Epidermal melanocyte (primary cell): ENCODE measurements around the gene RSRC2.
A peak's percentile ranks its signal among the peaks of the same experiment; 100 is the strongest.
"Not testable (repeated sequence)": the region's sequence is repeated elsewhere in the genome, so short reads cannot be mapped to it uniquely, and the experiment has no call there.

Source experiments
- DNase-seq: peaks from one replicate; pipeline ENCODE4 v3.0.0; 2011; ENCODE audit warnings: low spot score; ENCODE audit not compliant: insufficient read length

The RSRC2 gene, protein sequence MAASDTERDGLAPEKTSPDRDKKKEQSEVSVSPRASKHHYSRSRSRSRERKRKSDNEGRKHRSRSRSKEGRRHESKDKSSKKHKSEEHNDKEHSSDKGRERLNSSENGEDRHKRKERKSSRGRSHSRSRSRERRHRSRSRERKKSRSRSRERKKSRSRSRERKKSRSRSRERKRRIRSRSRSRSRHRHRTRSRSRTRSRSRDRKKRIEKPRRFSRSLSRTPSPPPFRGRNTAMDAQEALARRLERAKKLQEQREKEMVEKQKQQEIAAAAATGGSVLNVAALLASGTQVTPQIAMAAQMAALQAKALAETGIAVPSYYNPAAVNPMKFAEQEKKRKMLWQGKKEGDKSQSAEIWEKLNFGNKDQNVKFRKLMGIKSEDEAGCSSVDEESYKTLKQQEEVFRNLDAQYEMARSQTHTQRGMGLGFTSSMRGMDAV

GRCh38 chr12:122526683-122527477 lies at the start of gene RSRC2, which contains the start of gene KNTC1:
Gene RSRC2 (minus strand): TSS chr12:122526936. CDS start chr12:122526853, 83 bp downstream.
Gene KNTC1 (plus strand): TSS chr12:122527249. CDS start chr12:122530064, 2,815 bp downstream.
- peak; percentile 94 for DNase-seq

GRCh38 chr12:122571821-122572220 lies 45.1 kb upstream of the RSRC2 start:
- no peak for DNase-seq

DNA sequence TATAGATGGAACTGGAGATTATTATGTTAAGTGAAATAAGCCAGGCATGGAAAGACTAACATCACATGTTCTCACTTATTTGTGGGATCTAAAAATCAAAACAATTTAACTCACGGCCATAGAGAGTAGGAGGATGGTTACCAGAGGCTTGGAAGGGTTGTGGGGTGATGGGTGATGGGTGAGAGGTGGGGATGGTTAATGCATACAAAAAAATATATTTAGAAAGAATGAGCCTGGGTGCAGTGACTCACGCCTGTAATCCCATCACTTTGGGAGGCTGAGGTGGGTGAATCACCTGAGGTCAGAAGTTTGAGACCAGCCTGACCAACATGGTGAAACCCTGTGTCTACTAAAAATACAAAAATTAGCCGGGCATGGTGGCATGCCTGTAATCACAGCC lies 43.3 kb upstream of the RSRC2 start:
- not testable (repeated sequence) for DNase-seq

DNA sequence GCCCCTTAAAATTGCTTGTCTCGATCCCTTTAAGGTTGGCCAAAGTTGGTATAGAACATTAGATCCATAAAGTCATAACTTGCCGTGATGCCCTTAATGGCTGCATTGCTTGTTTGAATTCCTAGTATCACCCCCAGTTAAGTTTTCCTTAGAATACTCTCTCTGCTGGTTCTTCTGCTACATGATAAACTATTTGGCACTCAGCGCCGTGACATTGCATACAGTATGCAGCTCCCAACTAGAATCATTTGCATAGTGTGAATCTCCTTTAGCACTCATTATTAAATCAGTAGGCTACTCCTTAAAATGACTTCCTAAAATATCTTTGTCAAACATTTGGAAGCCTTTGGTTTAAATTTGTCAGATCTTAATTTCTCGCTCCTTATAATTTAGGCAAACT lies 42.6 kb upstream of the RSRC2 start:
- no peak for DNase-seq

- not testable (repeated sequence) for DNase-seq
Measured at GRCh38 chr12:122566816-122567215, 40.1 kb upstream of the RSRC2 start.

GRCh38 chr12:122563361-122563760 lies 36.6 kb upstream of the RSRC2 start:
- DNase-seq: no peak

DNA sequence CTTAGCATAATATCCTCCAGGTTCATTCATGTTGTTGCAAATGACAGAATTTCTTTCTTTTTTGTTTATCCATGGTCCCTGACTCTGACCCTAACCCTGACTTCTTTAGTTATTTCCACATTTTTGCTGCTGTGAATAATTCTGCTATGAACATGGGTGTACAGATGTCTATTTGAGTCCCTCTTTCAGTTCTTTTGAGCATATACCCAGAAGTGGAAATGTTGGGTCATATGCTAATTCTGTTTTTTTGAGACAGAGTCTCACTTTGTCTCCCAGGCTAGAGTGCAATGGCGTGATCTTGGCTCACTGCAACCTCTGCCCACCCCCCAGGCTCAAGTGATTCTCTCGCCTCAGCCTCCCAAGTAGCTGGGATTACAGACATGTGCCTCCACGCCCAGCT lies 33.4 kb upstream of the RSRC2 start:
- no peak for DNase-seq

GRCh38 chr12:122558745-122559641 lies 32.3 kb upstream of the RSRC2 start:
- DNase-seq: no peak

GRCh38 chr12:122547330-122547729 lies 20.6 kb upstream of the RSRC2 start:
- no peak for DNase-seq

- DNase-seq: no peak
Measured at GRCh38 chr12:122545855-122546254, 19.1 kb upstream of the RSRC2 start.

DNA sequence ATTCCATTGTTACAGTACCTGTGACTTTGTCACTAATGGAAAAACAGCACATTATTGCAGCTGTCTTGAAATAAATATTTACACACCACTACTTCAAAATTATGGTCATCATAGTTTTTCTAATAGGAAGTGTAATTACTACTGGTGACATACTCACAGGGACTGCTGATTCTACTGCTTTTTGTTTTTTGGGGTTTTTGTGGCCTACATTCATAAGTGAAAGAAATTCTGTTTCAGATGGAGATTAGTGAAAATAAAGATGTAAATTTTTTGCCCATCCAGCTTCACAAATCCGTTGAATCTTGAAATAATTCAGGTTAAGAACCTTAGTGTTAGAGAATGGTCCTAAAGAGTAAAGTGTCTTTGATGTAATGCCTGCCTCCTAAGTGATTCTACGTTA lies 17.8 kb upstream of the RSRC2 start:
- no peak for DNase-seq

- DNase-seq: no peak
Measured at GRCh38 chr12:122538496-122538895, 11.8 kb upstream of the RSRC2 start.

DNA sequence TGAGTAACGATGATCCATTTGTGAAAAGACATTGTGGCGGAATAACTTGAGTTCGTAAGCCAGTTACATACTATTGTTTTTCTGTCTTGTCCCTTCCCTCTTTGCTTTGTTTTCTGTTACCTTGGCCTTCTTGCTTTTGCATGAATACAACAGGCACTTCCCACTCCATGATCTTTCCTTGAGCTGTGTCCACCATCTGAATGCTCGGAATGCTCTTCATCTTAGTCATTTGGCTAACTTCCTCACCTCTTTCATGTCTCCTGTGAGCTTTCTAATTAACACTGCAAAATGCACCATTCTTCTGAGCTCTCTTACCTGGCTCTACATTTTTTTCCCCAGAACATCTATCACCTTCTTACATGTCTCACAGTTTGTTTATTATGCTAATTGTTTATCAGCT lies 10.3 kb upstream of the RSRC2 start:
- DNase-seq: no peak

- no peak for DNase-seq
Measured at GRCh38 chr12:122533856-122534255, 7.1 kb upstream of the RSRC2 start.

DNA sequence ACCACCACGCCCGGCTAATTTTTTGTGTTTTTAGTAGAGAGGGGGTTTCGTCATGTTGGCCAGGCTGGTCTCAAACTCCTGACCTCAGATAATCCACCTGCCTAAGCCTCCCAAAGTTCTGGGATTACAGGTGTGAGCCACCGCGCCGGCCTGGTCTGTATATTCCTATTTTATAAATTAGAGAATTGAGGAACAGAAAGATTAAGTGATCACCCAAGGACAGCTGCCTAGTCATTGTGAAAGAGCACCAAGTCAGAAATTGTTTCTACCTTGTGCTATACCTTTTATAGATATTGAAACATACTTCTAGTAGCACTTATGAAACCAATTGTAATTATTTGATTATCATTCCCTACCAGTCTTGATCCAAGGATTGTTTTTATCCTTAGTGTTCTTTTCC lies 2.3 kb upstream of the RSRC2 start:
- DNase-seq: no peak

- DNase-seq: no peak
Measured at GRCh38 chr12:122528582-122528981, 1.8 kb upstream of the RSRC2 start.

DNA sequence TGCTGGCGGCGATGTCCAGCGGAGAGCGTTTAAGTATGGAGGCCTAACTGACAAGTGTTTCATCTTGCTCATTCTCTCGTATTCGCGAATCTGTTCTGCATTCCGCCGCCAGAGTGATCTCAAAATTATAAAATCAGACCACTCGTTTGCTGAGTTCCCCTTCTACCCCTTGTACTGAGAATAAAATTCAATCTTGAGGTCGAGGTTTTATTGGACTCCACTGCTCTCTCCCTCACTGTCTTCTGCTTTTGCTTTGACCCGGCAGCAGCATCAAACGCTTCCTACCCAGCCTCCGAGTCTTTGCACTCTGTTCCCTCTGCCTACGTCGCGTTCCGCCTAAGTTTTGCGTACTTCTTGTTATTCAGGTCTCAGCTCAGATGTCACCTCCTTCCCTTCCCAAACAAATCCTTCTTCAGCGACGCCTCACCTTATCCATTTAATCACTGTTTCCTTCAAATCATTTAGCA lies 775 bp upstream of the RSRC2 start:
- DNase-seq: no peak

GRCh38 chr12:122523846-122524718 lies 2.7 kb downstream of the RSRC2 start:
- no peak for DNase-seq

GRCh38 chr12:122523280-122523679 lies 3.5 kb downstream of the RSRC2 start:
- DNase-seq: no peak

DNA sequence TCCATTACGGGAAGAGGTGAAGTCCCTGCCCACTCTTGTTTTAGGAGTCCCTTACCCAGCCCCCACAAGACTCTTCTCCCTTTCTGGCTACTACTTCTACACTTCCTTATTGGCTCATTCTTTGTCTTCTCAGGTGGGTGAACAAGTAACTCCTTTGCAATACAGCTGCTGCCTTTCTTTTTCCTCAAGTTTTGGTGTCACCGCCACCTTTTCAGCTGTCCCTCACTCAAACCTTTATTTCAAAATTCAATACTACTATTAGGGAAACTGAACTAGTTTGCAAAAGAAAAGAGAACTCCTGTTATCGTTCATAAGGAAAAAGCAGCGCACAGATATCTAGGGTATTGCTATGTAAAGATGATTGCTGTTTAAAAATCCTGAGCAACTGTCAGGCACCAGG lies 6.1 kb downstream of the RSRC2 start:
- no peak for DNase-seq
